Natural killer cell (primary cell): Measurements from ENCODE around the gene NDUFB7. TPM values are rescaled to one million over a fixed set of nuclear protein-coding genes. Genes with fewer than 3 reads are reported as not detected.
A peak's percentile ranks its signal among the peaks of the same experiment; 100 is the strongest.

Source experiments
- ATAC-seq, 3 donors: fragments of 150-1000 bp in 2 of 3; fragments of 200-7000 bp in 1 of 3; cut with Tn5 transposase; 1 replicate in 1 of 3; 2 replicates in 2 of 3; pipeline ENCODE4 v1.10.0; 2021; ENCODE audit warnings: mild to moderate bottlenecking in 2 of 3, moderate library complexity in 2 of 3
- DNase-seq, 2 donors: peaks; one replicate each; pipeline versions ENCODE4 v3.0.0 to v3.0.0-alpha.2; 2013 to 2021; ENCODE audit warnings: mixed read lengths in 1 of 2
- H3K27ac ChIP-seq: one replicate; pipeline ENCODE4 v1.5.1; 2013; ENCODE audit warnings: mild to moderate bottlenecking, low read length
- H3K27me3 ChIP-seq: one replicate; pipeline ENCODE4 v1.6.1; 2013; ENCODE audit warnings: low read length; ENCODE audit not compliant: control insufficient read depth, insufficient read depth
- H3K36me3 ChIP-seq: one replicate; pipeline ENCODE4 v1.6.1; 2013; ENCODE audit warnings: low read length; ENCODE audit not compliant: control insufficient read depth, insufficient read depth
- H3K4me1 ChIP-seq: one replicate; pipeline ENCODE4 v1.6.1; 2013; ENCODE audit warnings: low read length; ENCODE audit not compliant: control insufficient read depth, insufficient read depth
- H3K4me3 ChIP-seq: one replicate; pipeline ENCODE4 v1.5.1; 2013; ENCODE audit warnings: low read length
- H3K9me3 ChIP-seq: one replicate; pipeline ENCODE4 v1.6.1; 2013; ENCODE audit warnings: low read length; ENCODE audit not compliant: control insufficient read depth, insufficient read depth
- H3K27ac Mint-ChIP-seq, 2 donors: one replicate each; pipeline ENCODE4 v1.8.0; 2022; ENCODE audit warnings: mild to moderate bottlenecking in 2 of 2, mixed read lengths in 2 of 2, moderate library complexity in 1 of 2
- H3K27me3 Mint-ChIP-seq, 2 donors: one replicate each; pipeline ENCODE4 v1.8.0; 2022; ENCODE audit warnings: low read depth in 2 of 2, mixed read lengths in 2 of 2
- H3K36me3 Mint-ChIP-seq: one replicate; pipeline ENCODE4 v1.8.0; 2022; ENCODE audit warnings: mixed read lengths
- H3K4me1 Mint-ChIP-seq, 2 donors: one replicate each; pipeline ENCODE4 v1.8.0; 2022; ENCODE audit warnings: mixed read lengths in 2 of 2
- H3K4me3 Mint-ChIP-seq: one replicate; pipeline ENCODE4 v1.8.0; 2022; ENCODE audit warnings: mild to moderate bottlenecking, moderate library complexity, mixed read lengths
- H3K9me3 Mint-ChIP-seq, 2 donors: one replicate each; pipeline ENCODE4 v1.8.0; 2022; ENCODE audit warnings: mixed read lengths in 2 of 2
- CTCF ChIP-seq: fragments of 200-600 bp; IDR thresholded peaks from one replicate; pipeline ENCODE4 v1.8.0; 2022; ENCODE audit warnings: antibody characterized with exemption
- WGBS: methylation state at CpG from one replicate; pipeline ENCODE4 v1.1.7; 2013; ENCODE audit warnings: missing lambda C conversion rate; ENCODE audit not compliant: insufficient coverage; 5-methylcytosine and 5-hydroxymethylcytosine counted together
- intact Hi-C: fragments of 100-400 bp; cut with micrococcal nuclease; formaldehyde crosslinking; loops from one replicate; pipeline ENCODE4 v1.14.2; 2022
- total RNA-seq, 4 donors: library from RNA; stranded (reverse); fragments of 120-200 nt in 1 of 4; gene quantifications; one replicate each; pipeline versions ENCODE4 v1.2.3 to v1.2.4, GENCODE V29; 2013 to 2022

NDUFB7 gene
- total RNA-seq, 3 donors from 2014 or later (not counting 1 experiment from before 2014, with no cell fraction given), result 97.1 to 120 (median 108) TPM

DNA sequence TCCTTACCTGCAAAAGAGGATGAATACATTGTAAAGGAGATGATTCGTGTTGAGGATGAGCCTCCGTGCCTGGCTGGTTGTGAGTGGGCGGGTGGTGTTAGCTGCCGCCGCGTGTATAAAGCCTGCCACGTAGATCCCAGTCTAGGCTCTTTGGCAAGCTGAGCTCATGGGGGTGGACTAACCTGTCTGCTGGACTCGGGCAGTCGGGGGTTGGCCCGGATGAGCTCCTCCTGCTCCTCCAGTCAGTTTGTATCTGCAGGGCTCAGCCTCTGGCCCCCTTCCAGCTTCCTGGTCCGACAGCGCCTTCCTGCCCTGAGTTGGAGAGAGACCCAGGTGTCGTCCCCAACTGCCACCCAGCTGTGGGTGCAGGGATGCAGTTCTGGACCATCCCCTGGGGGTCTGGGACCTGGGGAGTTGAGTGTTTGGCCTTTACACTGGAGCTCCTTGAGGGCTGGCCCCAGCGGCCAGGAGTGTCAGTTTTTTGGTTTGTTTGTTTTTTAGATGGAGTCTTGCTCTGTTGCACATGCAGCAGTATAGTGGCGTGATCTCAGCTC is 21.6 kb downstream of the NDUFB7 start:
- Mint-ChIP-seq H3K4me3 (no peak overlapping the region), H3K36me3 (no peaks in the 10 kb centered on the region), H3K27me3 (no peaks in the 10 kb centered on the region), H3K4me1 (peaks cover 10 to 32% of the 10 kb centered on the region in 2 donors), H3K27ac (peak overlapping the region in 1 of 2 donors; percentile 75), H3K9me3 (no peaks in the 10 kb centered on the region)
- Histone ChIP-seq H3K36me3 (peaks cover 13% of the 10 kb centered on the region), H3K4me3 (no peak overlapping the region), H3K9me3 (no peaks in the 10 kb centered on the region), H3K4me1 (peaks cover 33% of the 10 kb centered on the region), H3K27me3 (no peaks in the 10 kb centered on the region), H3K27ac (no peak overlapping the region)
- DNase-seq (no peak), ATAC-seq (no peak)
- no peak for TF ChIP-seq CTCF
- intact Hi-C loops, result no loop called here
- WGBS, result 66% methylated on average over 15 of the region's 15 CpGs

GRCh38 chr19:14545716-14546082 is 26.2 kb downstream of the NDUFB7 start:
- TF ChIP-seq CTCF, result no peak
- H3K36me3 Mint-ChIP-seq, result no peaks in the 10 kb centered on the region
- H3K4me3 Mint-ChIP-seq, result no peak overlapping the region
- H3K4me1 Mint-ChIP-seq, result peaks cover 0 to 9% of the 10 kb centered on the region in 2 donors
- Histone ChIP-seq H3K36me3 (peaks cover 8% of the 10 kb centered on the region), H3K27me3 (no peaks in the 10 kb centered on the region), H3K27ac (no peak overlapping the region), H3K4me3 (no peak overlapping the region), H3K9me3 (no peaks in the 10 kb centered on the region), H3K4me1 (no peaks in the 10 kb centered on the region)
- no peak overlapping the region for H3K27ac Mint-ChIP-seq
- ATAC-seq, result no peak
- no peaks in the 10 kb centered on the region for H3K9me3 Mint-ChIP-seq
- intact Hi-C loops, result no loop called here
- H3K27me3 Mint-ChIP-seq, result no peaks in the 10 kb centered on the region
- 96% methylated on average over 9 of the region's 9 CpGs for WGBS
- no peak for DNase-seq

DNA sequence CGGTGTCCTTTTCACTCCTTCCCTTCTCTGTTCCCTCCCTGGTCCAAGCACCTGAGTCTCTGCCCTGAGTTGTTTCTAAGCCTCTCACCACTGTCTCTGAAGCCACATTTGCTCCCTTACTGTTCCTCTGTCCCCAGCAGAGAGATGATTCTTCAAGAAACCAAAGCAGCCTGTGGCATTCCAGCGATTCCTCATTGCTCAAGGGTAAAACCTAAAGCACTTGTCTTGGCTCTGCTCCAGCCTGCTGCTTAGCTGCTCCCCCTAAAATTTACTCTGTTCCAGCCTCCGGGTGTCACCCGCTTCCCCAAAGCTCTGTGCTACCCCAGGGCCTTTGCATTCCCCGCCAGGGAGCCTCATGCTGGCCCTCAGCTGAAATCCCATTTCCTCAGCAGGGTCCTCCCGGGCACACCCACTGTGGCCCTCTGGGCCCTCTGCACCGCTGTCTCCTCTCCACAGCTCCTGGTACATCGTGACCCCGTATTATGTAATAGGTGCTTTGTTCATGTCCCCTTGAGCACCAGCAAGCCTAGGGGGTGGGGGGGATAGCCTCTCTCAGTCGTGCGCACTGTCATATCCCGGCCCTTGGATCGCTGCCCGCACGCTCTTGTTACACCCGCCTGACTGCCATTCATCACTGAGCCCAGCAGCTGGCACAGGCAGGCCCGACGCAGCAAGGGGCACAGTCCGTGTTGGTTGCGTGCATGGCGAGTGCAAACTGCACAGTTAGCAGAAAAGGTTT is 26.7 kb downstream of the NDUFB7 start:
- 92% methylated on average over 21 of the region's 21 CpGs for WGBS
- no peaks in the 10 kb centered on the region for H3K36me3 Mint-ChIP-seq
- H3K27me3 ChIP-seq, result no peaks in the 10 kb centered on the region
- peaks cover 5% of the 10 kb centered on the region for H3K36me3 ChIP-seq
- TF ChIP-seq CTCF, result no peak
- ATAC-seq, result no peak
- H3K4me1 ChIP-seq, result no peaks in the 10 kb centered on the region
- no peak for DNase-seq
- H3K27ac ChIP-seq, result no peak overlapping the region
- no peak overlapping the region for H3K4me3 ChIP-seq
- no peaks in the 10 kb centered on the region for H3K27me3 Mint-ChIP-seq
- no peaks in the 10 kb centered on the region for H3K9me3 Mint-ChIP-seq
- intact Hi-C loops, result no loop called here
- H3K27ac Mint-ChIP-seq, result no peak overlapping the region
- no peak overlapping the region for H3K4me3 Mint-ChIP-seq
- H3K4me1 Mint-ChIP-seq, result peaks cover 0 to 8% of the 10 kb centered on the region in 2 donors
- no peaks in the 10 kb centered on the region for H3K9me3 ChIP-seq
